ENCODE data around the gene TAF11L12. TPM values are rescaled to one million over a fixed set of nuclear protein-coding genes. Genes with fewer than 3 reads are reported as not detected.

TAF11L12 gene
- not detected in 2 replicates for total RNA-seq

DNA sequence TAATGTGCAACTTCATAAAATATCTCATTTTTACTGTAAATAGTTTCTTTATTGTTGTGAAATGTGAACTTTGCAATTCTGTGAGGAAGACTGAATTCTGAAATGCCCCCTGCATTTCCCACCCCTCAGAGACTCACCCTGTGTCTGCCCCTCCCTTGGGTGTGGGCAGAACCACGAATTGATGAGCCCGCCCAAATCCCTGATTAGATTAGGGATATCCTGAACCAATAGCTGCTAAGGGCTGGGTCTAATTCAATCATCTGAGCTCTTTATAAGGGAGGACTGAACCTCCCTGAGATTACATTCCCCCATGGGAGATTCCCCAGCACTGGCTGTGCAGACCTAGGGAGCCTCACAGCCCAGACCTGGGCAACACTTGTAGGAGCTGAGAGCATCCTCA is at the start of gene TAF11L12:
Gene TAF11L12 (plus strand): TSS at position 301 of the 400 bp plus-strand sequence.

DNA sequence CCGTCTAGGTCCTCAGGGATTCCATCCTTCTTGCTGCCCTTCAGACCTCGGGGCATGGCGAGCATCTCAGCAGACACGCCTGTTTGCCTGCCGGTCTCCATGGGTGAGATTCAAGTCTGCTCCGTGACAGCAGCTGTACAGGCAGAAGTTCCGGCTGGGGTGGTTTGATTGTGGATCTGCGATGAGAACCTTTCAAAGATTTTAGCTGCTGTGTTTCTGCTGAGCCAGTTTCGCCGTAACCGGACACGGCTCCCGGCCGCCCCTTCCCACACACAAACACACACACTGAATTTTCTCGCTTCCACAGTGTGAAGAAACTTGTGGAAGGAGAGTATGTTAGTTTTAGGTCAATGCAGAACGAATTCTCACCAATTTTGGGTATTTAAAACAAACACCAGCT is 24.5 kb upstream of the TAF11L12 start, which contains the start of gene TAF11L7:
Gene TAF11L7 (minus strand): TSS at position 101 of the 400 bp plus-strand sequence.

DNA sequence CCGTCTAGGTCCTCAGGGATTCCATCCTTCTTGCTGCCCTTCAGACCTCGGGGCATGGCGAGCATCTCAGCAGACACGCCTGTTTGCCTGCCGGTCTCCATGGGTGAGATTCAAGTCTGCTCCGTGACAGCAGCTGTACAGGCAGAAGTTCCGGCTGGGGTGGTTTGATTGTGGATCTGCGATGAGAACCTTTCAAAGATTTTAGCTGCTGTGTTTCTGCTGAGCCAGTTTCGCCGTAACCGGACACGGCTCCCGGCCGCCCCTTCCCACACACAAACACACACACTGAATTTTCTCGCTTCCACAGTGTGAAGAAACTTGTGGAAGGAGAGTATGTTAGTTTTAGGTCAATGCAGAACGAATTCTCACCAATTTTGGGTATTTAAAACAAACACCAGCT is 19.3 kb upstream of the TAF11L12 start, which contains the start of gene TAF11L8:
Gene TAF11L8 (minus strand): TSS at position 101 of the 400 bp plus-strand sequence.

DNA sequence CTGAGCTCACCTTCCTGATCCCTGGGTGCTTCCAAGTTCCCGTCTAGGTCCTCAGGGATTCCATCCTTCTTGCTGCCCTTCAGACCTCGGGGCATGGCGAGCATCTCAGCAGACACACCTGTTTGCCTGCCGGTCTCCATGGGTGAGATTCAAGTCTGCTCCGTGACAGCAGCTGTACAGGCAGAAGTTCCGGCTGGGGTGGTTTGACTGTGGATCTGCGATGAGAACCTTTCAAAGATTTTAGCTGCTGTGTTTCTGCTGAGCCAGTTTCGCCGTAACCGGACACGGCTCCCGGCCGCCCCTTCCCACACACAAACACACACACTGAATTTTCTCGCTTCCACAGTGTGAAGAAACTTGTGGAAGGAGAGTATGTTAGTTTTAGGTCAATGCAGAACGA is 15.9 kb upstream of the TAF11L12 start, which contains the start of gene TAF11L9:
Gene TAF11L9 (minus strand): TSS at position 140 of the 400 bp plus-strand sequence.

DNA sequence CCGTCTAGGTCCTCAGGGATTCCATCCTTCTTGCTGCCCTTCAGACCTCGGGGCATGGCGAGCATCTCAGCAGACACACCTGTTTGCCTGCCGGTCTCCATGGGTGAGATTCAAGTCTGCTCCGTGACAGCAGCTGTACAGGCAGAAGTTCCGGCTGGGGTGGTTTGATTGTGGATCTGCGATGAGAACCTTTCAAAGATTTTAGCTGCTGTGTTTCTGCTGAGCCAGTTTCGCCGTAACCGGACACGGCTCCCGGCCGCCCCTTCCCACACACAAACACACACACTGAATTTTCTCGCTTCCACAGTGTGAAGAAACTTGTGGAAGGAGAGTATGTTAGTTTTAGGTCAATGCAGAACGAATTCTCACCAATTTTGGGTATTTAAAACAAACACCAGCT is 12.5 kb upstream of the TAF11L12 start, which contains the start of gene TAF11L10:
Gene TAF11L10 (minus strand): TSS at position 101 of the 400 bp plus-strand sequence.

DNA sequence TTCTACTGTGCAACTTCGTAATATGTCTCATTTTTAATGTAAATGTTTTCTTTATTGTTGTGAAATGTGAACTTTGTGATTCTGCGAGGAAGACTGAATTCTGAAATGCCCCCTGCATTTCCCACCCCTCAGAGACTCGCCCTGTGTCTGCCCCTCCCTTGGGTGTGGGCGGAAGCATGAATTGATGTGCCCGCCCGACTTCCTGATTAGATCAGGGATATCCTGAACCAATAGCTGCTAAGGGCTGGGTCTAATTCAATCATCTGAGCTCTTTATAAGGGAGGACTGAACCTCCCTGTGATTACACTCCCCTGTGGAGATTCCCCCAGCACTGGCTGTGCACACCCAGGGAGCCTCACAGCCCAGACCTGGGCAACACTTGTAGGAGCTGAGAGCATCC is 6.3 kb upstream of the TAF11L12 start, which contains the start of gene TAF11L11:
Gene TAF11L11 (plus strand): TSS at position 304 of the 400 bp plus-strand sequence.

DNA sequence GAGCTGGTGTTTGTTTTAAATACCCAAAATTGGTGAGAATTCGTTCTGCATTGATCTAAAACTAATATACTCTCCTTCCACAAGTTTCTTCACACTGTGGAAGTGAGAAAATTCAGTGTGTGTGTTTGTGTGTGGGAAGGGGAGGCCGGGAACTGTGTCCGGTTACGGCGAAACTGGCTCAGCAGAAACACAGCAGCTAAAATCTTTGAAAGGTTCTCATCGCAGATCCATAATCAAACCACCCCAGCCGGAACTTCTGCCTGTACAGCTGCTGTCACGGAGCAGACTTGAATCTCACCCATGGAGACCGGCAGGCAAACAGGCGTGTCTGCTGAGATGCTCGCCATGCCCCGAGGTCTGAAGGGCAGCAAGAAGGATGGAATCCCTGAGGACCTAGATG is 21.6 kb downstream of the TAF11L12 start, which contains the start of gene TAF11L13:
Gene TAF11L13 (plus strand): TSS at position 301 of the 400 bp plus-strand sequence.

DNA sequence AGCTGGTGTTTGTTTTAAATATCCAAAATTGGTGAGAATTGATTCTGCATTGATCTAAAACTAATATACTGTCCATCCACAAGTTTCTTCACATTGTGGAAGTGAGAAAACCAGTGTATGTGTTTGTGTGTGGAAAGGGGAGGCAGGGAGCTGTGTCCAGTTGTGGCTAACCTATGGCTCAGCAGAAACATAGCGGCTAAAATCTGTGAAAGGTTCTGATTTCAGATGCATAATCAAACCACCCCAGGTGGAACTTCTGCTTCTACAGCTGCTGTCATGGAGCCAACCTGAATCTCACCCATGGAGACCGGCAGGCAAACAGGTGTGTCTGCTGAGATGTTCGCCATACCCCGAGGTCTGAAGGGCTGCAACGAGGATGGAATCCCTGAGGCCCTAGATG is 24.0 kb downstream of the TAF11L12 start, which contains the start of gene TAF11L14:
Gene TAF11L14 (plus strand): TSS at position 301 of the 400 bp plus-strand sequence.

Other genes with a start within 250 kb of the TAF11L12 start
- gene TAF11L2, start 112.2 kb upstream of the TAF11L12 start, total RNA-seq = not detected in 2 replicates
- gene TAF11L3, start 92.0 kb upstream of the TAF11L12 start, total RNA-seq = not detected in 2 replicates
- gene TAF11L4, start 88.6 kb upstream of the TAF11L12 start, total RNA-seq = not detected in 2 replicates
- gene TAF11L5, start 85.2 kb upstream of the TAF11L12 start, total RNA-seq = not detected in 2 replicates
- not detected in 2 replicates for gene TAF11L6, start 81.7 kb upstream of the TAF11L12 start, total RNA-seq
- gene TAF11L7, start 24.6 kb upstream of the TAF11L12 start, total RNA-seq = not detected in 2 replicates
- gene TAF11L8, start 19.4 kb upstream of the TAF11L12 start, total RNA-seq = not detected in 2 replicates
- gene TAF11L9, start 16.0 kb upstream of the TAF11L12 start, total RNA-seq = not detected in 2 replicates
- gene TAF11L10, start 12.6 kb upstream of the TAF11L12 start, total RNA-seq = not detected in 2 replicates
- gene TAF11L11, start 6.2 kb upstream of the TAF11L12 start, total RNA-seq = not detected in 2 replicates
- gene TAF11L13, start 21.7 kb downstream of the TAF11L12 start, total RNA-seq = not detected in 2 replicates
- gene TAF11L14, start 24.1 kb downstream of the TAF11L12 start, total RNA-seq = not detected in 2 replicates

All from endothelial cell of coronary artery (primary cell).